HepG2 (cell line): ENCODE results near the gene CSNK2A2. TPM values are rescaled to one million over a fixed set of nuclear protein-coding genes. Genes with fewer than 3 reads are reported as not detected.

Experiments
- CEBPG ChIP-seq: IDR thresholded peaks from 2 replicates; pipeline ENCODE4 v1.6.1; 2016
- ETV5 ChIP-seq: IDR thresholded peaks from 2 replicates; pipeline ENCODE4 v1.6.1; 2018; ENCODE audit warnings: missing biosample characterization, missing genetic modification reagents, inconsistent platforms, borderline replicate concordance
- GATA4 ChIP-seq: sonication (generic); IDR thresholded peaks from 2 replicates; pipeline ENCODE4 v1.6.1; 2016; ENCODE audit warnings: antibody characterized with exemption, low read depth, borderline replicate concordance
- HOXA3 ChIP-seq: sonication (generic); formaldehyde crosslinking; IDR thresholded peaks from 2 replicates; pipeline ENCODE4 v1.5.0; 2020; ENCODE audit warnings: missing genetic modification reagents
- SYNCRIP ChIP-seq: fragments of 200-400 bp; formaldehyde crosslinking; IDR thresholded peaks from 2 replicates; pipeline ENCODE4 v1.6.1; 2018; ENCODE audit warnings: mild to moderate bottlenecking, low read depth, low read length; ENCODE audit not compliant: insufficient read depth
- TGIF2 ChIP-seq: IDR thresholded peaks from 2 replicates; pipeline ENCODE4 v1.6.1; 2016; ENCODE audit warnings: control low read depth, missing compliant biosample characterization
- THYN1 ChIP-seq: sonication (generic); formaldehyde crosslinking; IDR thresholded peaks from 2 replicates; pipeline ENCODE4 v1.8.1; 2023; ENCODE audit warnings: low read depth, mild to moderate bottlenecking, moderate library complexity, missing genetic modification reagents, borderline replicate concordance
- ZFX ChIP-seq: sonication (generic); formaldehyde crosslinking; IDR thresholded peaks from 2 replicates; pipeline ENCODE4 v1.4.0; 2020; ENCODE audit warnings: mild to moderate bottlenecking, low read depth, missing genetic modification reagents, moderate library complexity
- ZNF20 ChIP-seq: sonication (generic); formaldehyde crosslinking; IDR thresholded peaks from 2 replicates; pipeline ENCODE4 v1.4.0; 2020; ENCODE audit warnings: mild to moderate bottlenecking, moderate library complexity, missing genetic modification reagents
- ZNF382 ChIP-seq: sonication (generic); formaldehyde crosslinking; IDR thresholded peaks from 2 replicates; pipeline ENCODE4 v1.5.0; 2020; ENCODE audit warnings: missing genetic modification reagents, mild to moderate bottlenecking, borderline replicate concordance
- ZNF562 ChIP-seq: sonication (generic); formaldehyde crosslinking; IDR thresholded peaks from 2 replicates; pipeline ENCODE4 v1.8.0; 2022; ENCODE audit warnings: missing genetic modification reagents, borderline replicate concordance
- ZNF775 ChIP-seq: sonication (generic); formaldehyde crosslinking; IDR thresholded peaks from 2 replicates; pipeline ENCODE4 v1.4.0; 2020; ENCODE audit warnings: missing genetic modification reagents, mild to moderate bottlenecking, moderate library complexity, borderline replicate concordance
- polyA plus RNA-seq, 8 experiments: library from polyadenylated mRNA; depleted of rRNA in 3 of 8; stranded (reverse) in 7 of 8; unstranded in 1 of 8; fragments of >200 nt; fragmentation: Illumina TruSeq in 4 of 8; extraction: Trizol in 4 of 8; gene quantifications; 2 replicates each; pipeline versions ENCODE4 v1.2.1 to v1.2.3, GENCODE V29; 2011 to 2016; ENCODE audit warnings: low read depth in 4 of 8, missing spikeins in 1 of 8, mixed read lengths in 1 of 8; ENCODE audit not compliant: insufficient read depth in 1 of 8
- total RNA-seq, 5 experiments: library from RNA; depleted of rRNA; stranded (reverse); fragments of >200 nt; fragmentation: Illumina TruSeq; extraction: Trizol; gene quantifications; 2 replicates each; pipeline ENCODE4 v1.2.3, GENCODE V29; 2016; ENCODE audit warnings: low read depth in 1 of 5
- TF ChIP-seq, protein P1 (sequence below): sonication (generic); formaldehyde crosslinking; IDR thresholded peaks from 2 replicates; pipeline ENCODE4 v1.4.0; 2020; ENCODE audit warnings: missing genetic modification reagents
- TF ChIP-seq, protein P2 (sequence below): sonication (generic); formaldehyde crosslinking; IDR thresholded peaks from 2 replicates; pipeline ENCODE4 v1.5.1; 2020; ENCODE audit warnings: missing genetic modification reagents, mild to moderate bottlenecking, borderline replicate concordance
- TF ChIP-seq, protein P3 (sequence below): sonication (generic); formaldehyde crosslinking; IDR thresholded peaks from 2 replicates; pipeline ENCODE4 v1.4.0; 2020; ENCODE audit warnings: missing genetic modification reagents
- TF ChIP-seq, protein P4 (sequence below): sonication (generic); formaldehyde crosslinking; IDR thresholded peaks from 2 replicates; pipeline ENCODE4 v1.4.0; 2020; ENCODE audit warnings: missing genetic modification reagents, mild to moderate bottlenecking, borderline replicate concordance
- TF ChIP-seq, protein P5 (sequence below): sonication (generic); formaldehyde crosslinking; IDR thresholded peaks from 2 replicates; pipeline ENCODE4 v1.5.0; 2020; ENCODE audit warnings: missing genetic modification reagents
- TF ChIP-seq, protein P6 (sequence below): sonication (generic); formaldehyde crosslinking; IDR thresholded peaks from 2 replicates; pipeline ENCODE4 v1.8.0; 2022; ENCODE audit warnings: mild to moderate bottlenecking, missing genetic modification reagents; ENCODE audit not compliant: insufficient replicate concordance

Gene CSNK2A2
- total and polyA plus RNA-seq, 2 of the 13 experiments (the other 11 are each of a cell fraction or from before 2014, with no cell fraction given): 46.4 to 56.9 TPM

DNA sequence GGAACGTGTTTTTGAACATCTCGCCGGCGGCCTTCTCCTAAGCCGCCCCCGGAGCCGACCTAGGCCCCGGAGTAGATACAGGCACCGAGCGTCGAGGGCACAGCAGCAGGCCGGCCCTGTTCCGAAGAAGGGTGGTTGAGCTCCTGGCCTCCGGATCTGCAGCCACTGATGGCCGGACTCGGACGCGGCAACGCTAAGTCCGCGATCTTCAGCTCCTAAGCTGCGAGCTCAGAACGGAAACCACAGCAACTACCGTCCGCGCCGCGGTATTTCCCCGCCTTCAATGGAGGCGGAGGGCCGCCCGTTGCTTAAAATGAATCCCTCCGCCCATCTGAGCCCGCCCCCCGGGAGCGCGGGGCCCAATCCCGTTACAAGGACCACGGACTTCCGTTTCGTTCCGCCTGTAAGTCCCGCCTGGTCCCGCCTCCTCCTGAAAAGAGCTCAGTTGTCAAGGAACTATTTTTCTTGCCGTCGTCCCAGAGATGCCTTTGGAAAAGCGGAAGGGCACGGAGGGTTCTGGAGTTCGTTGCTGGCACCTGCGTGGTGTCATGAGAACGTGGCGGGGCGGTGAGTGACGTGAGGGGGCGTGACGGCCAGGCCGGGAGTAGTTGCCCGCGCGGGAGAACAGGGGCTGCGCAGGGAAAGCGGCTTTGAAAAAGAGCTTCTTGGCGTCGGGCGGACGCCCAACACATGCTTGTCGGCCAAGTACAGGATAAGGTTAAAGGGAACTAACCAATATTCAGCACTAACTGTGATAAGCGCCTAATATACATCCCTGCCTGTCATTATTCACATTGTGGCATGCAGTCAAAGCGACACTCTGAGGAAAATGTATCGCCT, 68.6 kb downstream of the CSNK2A2 start, which contains the start of gene CFAP20 (continued):
- TF ChIP-seq, protein P1, sequence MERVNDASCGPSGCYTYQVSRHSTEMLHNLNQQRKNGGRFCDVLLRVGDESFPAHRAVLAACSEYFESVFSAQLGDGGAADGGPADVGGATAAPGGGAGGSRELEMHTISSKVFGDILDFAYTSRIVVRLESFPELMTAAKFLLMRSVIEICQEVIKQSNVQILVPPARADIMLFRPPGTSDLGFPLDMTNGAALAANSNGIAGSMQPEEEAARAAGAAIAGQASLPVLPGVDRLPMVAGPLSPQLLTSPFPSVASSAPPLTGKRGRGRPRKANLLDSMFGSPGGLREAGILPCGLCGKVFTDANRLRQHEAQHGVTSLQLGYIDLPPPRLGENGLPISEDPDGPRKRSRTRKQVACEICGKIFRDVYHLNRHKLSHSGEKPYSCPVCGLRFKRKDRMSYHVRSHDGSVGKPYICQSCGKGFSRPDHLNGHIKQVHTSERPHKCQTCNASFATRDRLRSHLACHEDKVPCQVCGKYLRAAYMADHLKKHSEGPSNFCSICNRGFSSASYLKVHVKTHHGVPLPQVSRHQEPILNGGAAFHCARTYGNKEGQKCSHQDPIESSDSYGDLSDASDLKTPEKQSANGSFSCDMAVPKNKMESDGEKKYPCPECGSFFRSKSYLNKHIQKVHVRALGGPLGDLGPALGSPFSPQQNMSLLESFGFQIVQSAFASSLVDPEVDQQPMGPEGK: peak; percentile 73
- TF ChIP-seq ZNF382 (CRISPR knock-in tag) (no peak), ZFX (CRISPR knock-in tag) (peak; percentile 98), ZNF562 (CRISPR knock-in tag) (no peak; the same call in 1 of the 2 replicates), ZNF775 (CRISPR knock-in tag) (peak; percentile 66; the same call in 1 of the 2 replicates), THYN1 (CRISPR knock-in tag) (no peak), ZNF20 (CRISPR knock-in tag) (peak; percentile 23; the same call in 1 of the 2 replicates), GATA4 (no peak; the same call in none of the 2 replicates), CEBPG (CRISPR knock-in tag) (peak; percentile 42), TGIF2 (CRISPR knock-in tag) (peak; percentile 99), ETV5 (peak; percentile 80; the same call in 1 of the 2 replicates), SYNCRIP (no peak), HOXA3 (peak; percentile 98)
- TF ChIP-seq, protein P2, sequence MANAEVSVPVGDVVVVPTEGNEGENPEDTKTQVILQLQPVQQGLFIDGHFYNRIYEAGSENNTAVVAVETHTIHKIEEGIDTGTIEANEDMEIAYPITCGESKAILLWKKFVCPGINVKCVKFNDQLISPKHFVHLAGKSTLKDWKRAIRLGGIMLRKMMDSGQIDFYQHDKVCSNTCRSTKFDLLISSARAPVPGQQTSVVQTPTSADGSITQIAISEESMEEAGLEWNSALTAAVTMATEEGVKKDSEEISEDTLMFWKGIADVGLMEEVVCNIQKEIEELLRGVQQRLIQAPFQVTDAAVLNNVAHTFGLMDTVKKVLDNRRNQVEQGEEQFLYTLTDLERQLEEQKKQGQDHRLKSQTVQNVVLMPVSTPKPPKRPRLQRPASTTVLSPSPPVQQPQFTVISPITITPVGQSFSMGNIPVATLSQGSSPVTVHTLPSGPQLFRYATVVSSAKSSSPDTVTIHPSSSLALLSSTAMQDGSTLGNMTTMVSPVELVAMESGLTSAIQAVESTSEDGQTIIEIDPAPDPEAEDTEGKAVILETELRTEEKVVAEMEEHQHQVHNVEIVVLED (CRISPR knock-in tag): peak; percentile 96
- TF ChIP-seq, protein P3, sequence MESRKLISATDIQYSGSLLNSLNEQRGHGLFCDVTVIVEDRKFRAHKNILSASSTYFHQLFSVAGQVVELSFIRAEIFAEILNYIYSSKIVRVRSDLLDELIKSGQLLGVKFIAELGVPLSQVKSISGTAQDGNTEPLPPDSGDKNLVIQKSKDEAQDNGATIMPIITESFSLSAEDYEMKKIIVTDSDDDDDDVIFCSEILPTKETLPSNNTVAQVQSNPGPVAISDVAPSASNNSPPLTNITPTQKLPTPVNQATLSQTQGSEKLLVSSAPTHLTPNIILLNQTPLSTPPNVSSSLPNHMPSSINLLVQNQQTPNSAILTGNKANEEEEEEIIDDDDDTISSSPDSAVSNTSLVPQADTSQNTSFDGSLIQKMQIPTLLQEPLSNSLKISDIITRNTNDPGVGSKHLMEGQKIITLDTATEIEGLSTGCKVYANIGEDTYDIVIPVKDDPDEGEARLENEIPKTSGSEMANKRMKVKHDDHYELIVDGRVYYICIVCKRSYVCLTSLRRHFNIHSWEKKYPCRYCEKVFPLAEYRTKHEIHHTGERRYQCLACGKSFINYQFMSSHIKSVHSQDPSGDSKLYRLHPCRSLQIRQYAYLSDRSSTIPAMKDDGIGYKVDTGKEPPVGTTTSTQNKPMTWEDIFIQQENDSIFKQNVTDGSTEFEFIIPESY: no peak; the same call in 1 of the 2 replicates
- TF ChIP-seq, protein P4, sequence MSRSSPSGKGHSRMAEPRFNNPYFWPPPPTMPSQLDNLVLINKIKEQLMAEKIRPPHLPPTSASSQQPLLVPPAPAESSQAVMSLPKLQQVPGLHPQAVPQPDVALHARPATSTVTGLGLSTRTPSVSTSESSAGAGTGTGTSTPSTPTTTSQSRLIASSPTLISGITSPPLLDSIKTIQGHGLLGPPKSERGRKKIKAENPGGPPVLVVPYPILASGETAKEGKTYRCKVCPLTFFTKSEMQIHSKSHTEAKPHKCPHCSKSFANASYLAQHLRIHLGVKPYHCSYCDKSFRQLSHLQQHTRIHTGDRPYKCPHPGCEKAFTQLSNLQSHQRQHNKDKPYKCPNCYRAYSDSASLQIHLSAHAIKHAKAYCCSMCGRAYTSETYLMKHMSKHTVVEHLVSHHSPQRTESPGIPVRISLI (CRISPR knock-in tag): peak; percentile 37; the same call in 1 of the 2 replicates
- TF ChIP-seq, protein P5, sequence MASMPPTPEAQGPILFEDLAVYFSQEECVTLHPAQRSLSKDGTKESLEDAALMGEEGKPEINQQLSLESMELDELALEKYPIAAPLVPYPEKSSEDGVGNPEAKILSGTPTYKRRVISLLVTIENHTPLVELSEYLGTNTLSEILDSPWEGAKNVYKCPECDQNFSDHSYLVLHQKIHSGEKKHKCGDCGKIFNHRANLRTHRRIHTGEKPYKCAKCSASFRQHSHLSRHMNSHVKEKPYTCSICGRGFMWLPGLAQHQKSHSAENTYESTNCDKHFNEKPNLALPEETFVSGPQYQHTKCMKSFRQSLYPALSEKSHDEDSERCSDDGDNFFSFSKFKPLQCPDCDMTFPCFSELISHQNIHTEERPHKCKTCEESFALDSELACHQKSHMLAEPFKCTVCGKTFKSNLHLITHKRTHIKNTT: no peak
- TF ChIP-seq, protein P6, sequence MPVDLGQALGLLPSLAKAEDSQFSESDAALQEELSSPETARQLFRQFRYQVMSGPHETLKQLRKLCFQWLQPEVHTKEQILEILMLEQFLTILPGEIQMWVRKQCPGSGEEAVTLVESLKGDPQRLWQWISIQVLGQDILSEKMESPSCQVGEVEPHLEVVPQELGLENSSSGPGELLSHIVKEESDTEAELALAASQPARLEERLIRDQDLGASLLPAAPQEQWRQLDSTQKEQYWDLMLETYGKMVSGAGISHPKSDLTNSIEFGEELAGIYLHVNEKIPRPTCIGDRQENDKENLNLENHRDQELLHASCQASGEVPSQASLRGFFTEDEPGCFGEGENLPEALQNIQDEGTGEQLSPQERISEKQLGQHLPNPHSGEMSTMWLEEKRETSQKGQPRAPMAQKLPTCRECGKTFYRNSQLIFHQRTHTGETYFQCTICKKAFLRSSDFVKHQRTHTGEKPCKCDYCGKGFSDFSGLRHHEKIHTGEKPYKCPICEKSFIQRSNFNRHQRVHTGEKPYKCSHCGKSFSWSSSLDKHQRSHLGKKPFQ (CRISPR knock-in tag): peak; percentile 82
